GM12874 (cell line): ENCODE measurements around the gene CTIF.

ENCODE experiments used
- CTCF ChIP-seq: IDR thresholded peaks from 2 replicates; pipeline ENCODE4 v1.5.1; 2011; ENCODE audit warnings: low read depth, mild to moderate bottlenecking, control low read depth, low read length, moderate library complexity; ENCODE audit not compliant: insufficient read depth

The CTIF gene

GRCh38 chr18:48843596-48843995 lies 304.8 kb downstream of the CTIF start:
- no peak for TF ChIP-seq CTCF

GRCh38 chr18:48844271-48844670 lies 305.4 kb downstream of the CTIF start:
- TF ChIP-seq CTCF, result no peak

GRCh38 chr18:48845174-48845573 lies 306.3 kb downstream of the CTIF start:
- no peak for TF ChIP-seq CTCF

GRCh38 chr18:48846423-48846932 lies 307.6 kb downstream of the CTIF start:
- no peak for TF ChIP-seq CTCF

- TF ChIP-seq CTCF, result no peak
Measured at GRCh38 chr18:48847807-48848486, 309.1 kb downstream of the CTIF start.

- no peak for TF ChIP-seq CTCF
Measured at GRCh38 chr18:48848641-48849143, 309.9 kb downstream of the CTIF start.

- TF ChIP-seq CTCF, result no peak
Measured at GRCh38 chr18:48850822-48851598, 312.2 kb downstream of the CTIF start.
